Measurements from ENCODE around the gene P3H1.

GRCh38 chr1:42784946-42785693 lies 18.3 kb upstream of the P3H1 start, which contains the start of gene TMEM269:
- TF ChIP-seq POLR2A (IDR thresholded peaks at IDR 0.05) (no peak), CTCF (IDR thresholded peaks at IDR 0.05) (no peak), EP300 (IDR thresholded peaks at IDR 0.05) (no peak)

Data from ovary (tissue), 3 donors.